ENCODE data around the gene PLEKHB1.
"Not testable (repeated sequence)": the region's sequence is repeated elsewhere in the genome, so short reads cannot be mapped to it uniquely, and the experiment has no call there.

GRCh38 chr11:73676552-73676951 is 30.2 kb downstream of the PLEKHB1 start:
- not testable (repeated sequence) for TF ChIP-seq CTCF, POLR2A (IDR thresholded peaks at IDR 0.05)

Data from right lobe of liver (tissue), 4 donors.